ENCODE measurements around the gene PFN3. TPM values are rescaled to one million over a fixed set of nuclear protein-coding genes. Genes with fewer than 3 reads are reported as not detected.

PFN3 gene
- total RNA-seq, 3 donors from 2014 or later (not counting 1 experiment from before 2014, with no cell fraction given), result not detected

- peaks cover 98% of the 10 kb centered on the region for H3K4me1 ChIP-seq (ENCODE audit: control insufficient read depth, insufficient read depth, low read length)
- no peaks in the 10 kb centered on the region for H3K36me3 Mint-ChIP-seq
- peak overlapping the region; percentile 94 to 99 for H3K27ac Mint-ChIP-seq
- peak overlapping the region; percentile 83 for H3K4me3 Mint-ChIP-seq
- peak; percentile 0 to 1 (median 0) for ATAC-seq
- no peak for TF ChIP-seq CTCF (IDR thresholded peaks at IDR 0.05)
- H3K4me1 Mint-ChIP-seq, result peaks cover 47 to 78% of the 10 kb centered on the region in 2 donors
- peaks cover 70% of the 10 kb centered on the region for H3K36me3 ChIP-seq (ENCODE audit: control insufficient read depth, insufficient read depth, low read length)
- H3K9me3 Mint-ChIP-seq, result no peaks in the 10 kb centered on the region
- H3K27me3 Mint-ChIP-seq (ENCODE audit: low read depth in 2 of 2), result no peaks in the 10 kb centered on the region
- DNase-seq, result no peak
- peak overlapping the region; percentile 93 for H3K27ac ChIP-seq (ENCODE audit: low read length)
- WGBS (ENCODE audit: insufficient coverage), result 46% methylated on average over 18 of the region's 18 CpGs
- intact Hi-C loops (cut with micrococcal nuclease), result no loop called here
- no peaks in the 10 kb centered on the region for H3K27me3 ChIP-seq (ENCODE audit: control insufficient read depth, insufficient read depth, low read length)
- no peaks in the 10 kb centered on the region for H3K9me3 ChIP-seq (ENCODE audit: control insufficient read depth, insufficient read depth, low read length)
- H3K4me3 ChIP-seq (ENCODE audit: low read length), result peak overlapping the region; percentile 1
These were observed 31.8 kb upstream of the PFN3 start for GRCh38 chr5:177432143-177432838.

GRCh38 chr5:177431317-177432142, 31.1 kb upstream of the PFN3 start:
- Histone ChIP-seq H3K27ac (ENCODE audit: low read length) (peak overlapping the region; percentile 93), H3K36me3 (ENCODE audit: control insufficient read depth, insufficient read depth, low read length) (peaks cover 64% of the 10 kb centered on the region), H3K4me3 (ENCODE audit: low read length) (peak overlapping the region; percentile 1), H3K4me1 (ENCODE audit: control insufficient read depth, insufficient read depth, low read length) (peaks cover 95% of the 10 kb centered on the region), H3K9me3 (ENCODE audit: control insufficient read depth, insufficient read depth, low read length) (no peaks in the 10 kb centered on the region), H3K27me3 (ENCODE audit: control insufficient read depth, insufficient read depth, low read length) (no peaks in the 10 kb centered on the region)
- ATAC-seq (peak; percentile 22 to 51 (median 42)), DNase-seq (peak; percentile 56 to 88)
- WGBS (ENCODE audit: insufficient coverage), result 4% methylated on average over 29 of the region's 29 CpGs
- Mint-ChIP-seq H3K36me3 (no peaks in the 10 kb centered on the region), H3K27me3 (ENCODE audit: low read depth in 2 of 2) (no peaks in the 10 kb centered on the region), H3K9me3 (no peaks in the 10 kb centered on the region), H3K4me1 (peaks cover 50 to 74% of the 10 kb centered on the region in 2 donors), H3K4me3 (peak overlapping the region; percentile 83), H3K27ac (peak overlapping the region; percentile 94 to 99)
- no peak for TF ChIP-seq CTCF (IDR thresholded peaks at IDR 0.05)
- intact Hi-C loops (cut with micrococcal nuclease), result no loop called here

GRCh38 chr5:177430972-177431316, 30.5 kb upstream of the PFN3 start:
- Histone ChIP-seq H3K27ac (ENCODE audit: low read length) (peak overlapping the region; percentile 93), H3K4me3 (ENCODE audit: low read length) (no peak overlapping the region), H3K4me1 (ENCODE audit: control insufficient read depth, insufficient read depth, low read length) (peaks cover 90% of the 10 kb centered on the region), H3K27me3 (ENCODE audit: control insufficient read depth, insufficient read depth, low read length) (no peaks in the 10 kb centered on the region), H3K9me3 (ENCODE audit: control insufficient read depth, insufficient read depth, low read length) (no peaks in the 10 kb centered on the region), H3K36me3 (ENCODE audit: control insufficient read depth, insufficient read depth, low read length) (peaks cover 58% of the 10 kb centered on the region)
- H3K36me3 Mint-ChIP-seq, result no peaks in the 10 kb centered on the region
- no peaks in the 10 kb centered on the region for H3K9me3 Mint-ChIP-seq
- no peak for TF ChIP-seq CTCF (IDR thresholded peaks at IDR 0.05)
- H3K4me1 Mint-ChIP-seq, result peaks cover 54 to 78% of the 10 kb centered on the region in 2 donors
- intact Hi-C loops (cut with micrococcal nuclease), result no loop called here
- DNase-seq (no peak), ATAC-seq (no peak)
- WGBS (ENCODE audit: insufficient coverage), result 45% methylated on average over 7 of the region's 7 CpGs
- peak overlapping the region; percentile 94 to 99 for H3K27ac Mint-ChIP-seq
- peak overlapping the region; percentile 83 for H3K4me3 Mint-ChIP-seq
- no peaks in the 10 kb centered on the region for H3K27me3 Mint-ChIP-seq (ENCODE audit: low read depth in 2 of 2)
